ENCODE data around the gene PLA2G1B.

The PLA2G1B gene

GRCh38 chr12:120327593-120327992 lies at the start of gene PLA2G1B:
PLA2G1B (minus strand) TSS chr12:120327779; CDS start chr12:120327753, 26 bp downstream.
- no peak for DNase-seq

GRCh38 chr12:120376934-120377572 lies 49.5 kb upstream of the PLA2G1B start:
- DNase-seq: no peak

GRCh38 chr12:120376416-120376815 lies 48.8 kb upstream of the PLA2G1B start:
- DNase-seq: no peak

- no peak for DNase-seq
These were observed 48.4 kb upstream of the PLA2G1B start for GRCh38 chr12:120376009-120376408.

- no peak for DNase-seq
These were observed 46.1 kb upstream of the PLA2G1B start for GRCh38 chr12:120373683-120374082.

- DNase-seq: no peak
These were observed 43.0 kb upstream of the PLA2G1B start for GRCh38 chr12:120370343-120371243.

GRCh38 chr12:120369603-120370342 lies 42.2 kb upstream of the PLA2G1B start:
- DNase-seq: no peak

- DNase-seq: no peak
These were observed 41.4 kb upstream of the PLA2G1B start, which contains the start of gene MSI1 for GRCh38 chr12:120368789-120369602. MSI1 (minus strand) TSS chr12:120369164; CDS start chr12:120369091, 73 bp downstream.

- peak; percentile 52 for DNase-seq
These were observed 40.6 kb upstream of the PLA2G1B start for GRCh38 chr12:120367924-120368788.

- no peak for DNase-seq
These were observed 39.8 kb upstream of the PLA2G1B start for GRCh38 chr12:120367233-120367923.

- DNase-seq: no peak
These were observed 39.3 kb upstream of the PLA2G1B start for GRCh38 chr12:120366845-120367232.

GRCh38 chr12:120366341-120366705 lies 38.7 kb upstream of the PLA2G1B start:
- no peak for DNase-seq

GRCh38 chr12:120365675-120366340 lies 38.2 kb upstream of the PLA2G1B start:
- no peak for DNase-seq

- DNase-seq: no peak
These were observed 36.9 kb upstream of the PLA2G1B start for GRCh38 chr12:120364487-120364886.

GRCh38 chr12:120363274-120363855 lies 35.8 kb upstream of the PLA2G1B start:
- no peak for DNase-seq

- DNase-seq: no peak
These were observed 35.1 kb upstream of the PLA2G1B start for GRCh38 chr12:120362516-120363273.

GRCh38 chr12:120361506-120362208 lies 34.1 kb upstream of the PLA2G1B start:
- no peak for DNase-seq

- DNase-seq: no peak
These were observed 31.5 kb upstream of the PLA2G1B start for GRCh38 chr12:120359128-120359527.
